Measurements from ENCODE around the gene CSNK1E.

GRCh38 chr22:38266120-38266519, 51.1 kb downstream of the CSNK1E start:
- no peak for TF ChIP-seq SUZ12 (IDR thresholded peaks at IDR 0.05; ENCODE audit: extremely low read depth, insufficient read depth, insufficient read length)
- TF ChIP-seq YY1 (IDR thresholded peaks at IDR 0.05; ENCODE audit: insufficient read depth, insufficient read length), result no peak
- TF ChIP-seq ZNF274 (IDR thresholded peaks at IDR 0.05; ENCODE audit: low read depth, low read length), result no peak

Data from NT2/D1 (cell line).